ENCODE measurements around the gene AOC1. TPM values are rescaled to one million over a fixed set of nuclear protein-coding genes. Genes with fewer than 3 reads are reported as not detected.
"Not testable (repeated sequence)": the region's sequence is repeated elsewhere in the genome, so short reads cannot be mapped to it uniquely, and the experiment has no call there.

AOC1 gene
- total and polyA plus RNA-seq, 12 donors, result 0.04 to 1.2 (median 0.32) TPM; not detected in 3

DNA sequence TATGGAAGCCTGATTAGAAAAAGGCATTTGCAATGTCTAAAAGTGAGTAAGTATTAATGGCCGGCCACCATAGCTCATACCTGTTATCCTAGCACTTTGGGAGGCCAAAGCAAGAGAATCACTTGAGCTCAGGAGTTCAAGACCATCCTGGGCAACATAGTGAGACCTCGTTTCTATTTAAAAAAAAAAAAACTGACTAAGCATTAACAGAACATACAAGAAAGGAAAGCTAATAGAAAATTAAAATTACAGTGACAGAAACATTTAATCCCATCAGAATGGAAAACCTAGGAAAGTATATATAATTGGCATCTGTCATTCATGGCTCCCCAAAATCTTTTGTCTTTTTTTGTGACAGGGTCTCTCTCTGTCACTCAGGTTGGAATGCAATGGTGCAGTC, 55.9 kb downstream of the AOC1 start:
- 77 to 84% methylated on average over 2 of the region's 2 CpGs for WGBS, 2 donors
- no peak for ATAC-seq
- no peaks in the 10 kb centered on the region for H3K9me3 ChIP-seq
- H3K27ac ChIP-seq, result no peak overlapping the region
- peaks cover 0 to 44% (median 11%) of the 10 kb centered on the region in 7 donors for H3K27me3 ChIP-seq
- H3K4me3 ChIP-seq, result no peak overlapping the region
- TF ChIP-seq, protein P1, sequence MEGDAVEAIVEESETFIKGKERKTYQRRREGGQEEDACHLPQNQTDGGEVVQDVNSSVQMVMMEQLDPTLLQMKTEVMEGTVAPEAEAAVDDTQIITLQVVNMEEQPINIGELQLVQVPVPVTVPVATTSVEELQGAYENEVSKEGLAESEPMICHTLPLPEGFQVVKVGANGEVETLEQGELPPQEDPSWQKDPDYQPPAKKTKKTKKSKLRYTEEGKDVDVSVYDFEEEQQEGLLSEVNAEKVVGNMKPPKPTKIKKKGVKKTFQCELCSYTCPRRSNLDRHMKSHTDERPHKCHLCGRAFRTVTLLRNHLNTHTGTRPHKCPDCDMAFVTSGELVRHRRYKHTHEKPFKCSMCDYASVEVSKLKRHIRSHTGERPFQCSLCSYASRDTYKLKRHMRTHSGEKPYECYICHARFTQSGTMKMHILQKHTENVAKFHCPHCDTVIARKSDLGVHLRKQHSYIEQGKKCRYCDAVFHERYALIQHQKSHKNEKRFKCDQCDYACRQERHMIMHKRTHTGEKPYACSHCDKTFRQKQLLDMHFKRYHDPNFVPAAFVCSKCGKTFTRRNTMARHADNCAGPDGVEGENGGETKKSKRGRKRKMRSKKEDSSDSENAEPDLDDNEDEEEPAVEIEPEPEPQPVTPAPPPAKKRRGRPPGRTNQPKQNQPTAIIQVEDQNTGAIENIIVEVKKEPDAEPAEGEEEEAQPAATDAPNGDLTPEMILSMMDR (IDR thresholded peaks at IDR 0.05), result no peak
- intact Hi-C loops (cut with DNase I), result loop anchor here in 1 of 10 donors (10.0 kb wide), 1 partner anchor 47 kb away; no protein-coding TSS in a partner anchor
- H3K36me3 ChIP-seq, result no peaks in the 10 kb centered on the region
- no peak for DNase-seq
- peaks cover 0 to 13% (median 7%) of the 10 kb centered on the region in 9 donors for H3K4me1 ChIP-seq

GRCh38 chr7:150909200-150909995, 57.1 kb downstream of the AOC1 start:
- 76% methylated on average over 8 of the region's 8 CpGs for WGBS, 2 donors
- Histone ChIP-seq H3K4me3 (no peak overlapping the region), H3K27me3 (peaks cover 0 to 41% (median 11%) of the 10 kb centered on the region in 7 donors), H3K27ac (no peak overlapping the region), H3K4me1 (peaks cover 0 to 2% (median 0%) of the 10 kb centered on the region in 9 donors), H3K9me3 (no peaks in the 10 kb centered on the region), H3K36me3 (no peaks in the 10 kb centered on the region)
- intact Hi-C loops (cut with DNase I), result loop anchor here in 1 of 10 donors (10.0 kb wide), 1 partner anchor 45 kb away; no protein-coding TSS in a partner anchor
- DNase-seq (no peak), ATAC-seq (no peak)
- TF ChIP-seq, protein P1 (IDR thresholded peaks at IDR 0.05), result no peak

DNA sequence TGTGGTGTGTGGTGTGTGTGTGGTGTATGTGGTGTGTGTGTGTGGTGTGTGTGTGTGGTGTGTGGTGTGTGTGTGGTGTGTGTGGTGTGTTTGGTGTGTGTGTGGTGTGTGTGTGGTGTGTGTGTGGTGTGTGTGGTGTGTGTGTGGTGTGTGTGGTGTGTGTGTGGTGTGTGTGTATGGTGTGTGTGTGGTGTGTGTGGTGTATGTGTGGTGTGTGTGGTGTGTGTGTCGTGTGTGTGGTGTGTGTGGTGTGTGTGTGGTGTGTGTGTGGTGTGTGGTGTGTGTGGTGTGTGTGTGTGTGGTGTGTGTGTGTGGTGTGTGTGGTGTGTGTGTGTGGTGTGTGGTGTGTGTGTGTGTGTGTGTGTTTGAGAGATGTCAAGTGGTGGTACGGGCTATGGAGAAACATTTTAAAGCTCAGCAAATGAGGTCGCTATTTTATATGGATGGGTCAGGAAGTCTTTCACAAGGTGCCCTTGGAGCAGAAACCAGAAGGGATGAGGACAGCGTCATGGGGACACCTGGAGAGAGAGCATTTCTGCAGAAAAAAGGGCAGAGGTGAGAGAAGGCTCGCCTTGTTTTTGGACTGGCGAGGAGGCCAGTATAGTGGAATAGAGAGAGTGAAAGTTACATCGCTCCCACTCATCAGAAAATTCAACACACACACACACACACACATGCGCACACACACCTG, 58.1 kb downstream of the AOC1 start:
- H3K36me3 ChIP-seq; DNase-seq; ATAC-seq; intact Hi-C loops (cut with DNase I); H3K4me1 ChIP-seq; H3K9me3 ChIP-seq; H3K4me3 ChIP-seq; H3K27ac ChIP-seq: not testable (repeated sequence)
- H3K27me3 ChIP-seq, result peaks cover 0 to 31% (median 10%) of the 10 kb centered on the region in 7 donors
- WGBS, 2 donors, result 75% methylated on average over 8 of the region's 8 CpGs

DNA sequence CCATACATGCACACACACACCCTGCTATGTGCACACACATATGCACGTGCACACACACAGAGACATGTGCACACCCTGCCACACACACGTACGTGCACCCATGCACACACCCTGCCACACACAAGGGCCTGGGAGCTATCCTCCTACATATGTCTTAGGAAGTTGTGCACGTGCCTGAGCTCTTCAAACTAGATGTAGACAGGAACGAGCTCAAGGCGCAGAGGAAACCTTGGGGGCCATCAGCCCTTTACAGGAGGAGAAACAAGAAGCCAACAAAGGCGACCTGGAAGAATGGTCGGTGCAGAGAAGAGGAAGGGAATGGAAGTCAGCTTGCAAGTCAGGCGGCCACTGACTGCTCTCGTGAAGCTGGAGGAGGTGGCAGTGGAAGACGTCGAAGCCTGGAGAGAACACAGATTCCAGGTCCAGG, 58.7 kb downstream of the AOC1 start:
- WGBS, 2 donors, result 54 to 63% methylated on average over 12 of the region's 12 CpGs
- DNase-seq, result no peak
- H3K9me3 ChIP-seq, result no peaks in the 10 kb centered on the region
- TF ChIP-seq, protein P1 (IDR thresholded peaks at IDR 0.05), result no peak
- H3K36me3 ChIP-seq, result no peaks in the 10 kb centered on the region
- H3K4me3 ChIP-seq, result no peak overlapping the region
- no peak overlapping the region for H3K27ac ChIP-seq
- H3K27me3 ChIP-seq, result peaks cover 0 to 26% (median 8%) of the 10 kb centered on the region in 7 donors
- intact Hi-C loops (cut with DNase I), result no loop called here
- no peaks in the 10 kb centered on the region for H3K4me1 ChIP-seq
- ATAC-seq, result no peak

Other genes with a start within 250 kb of the AOC1 start
- gene GIMAP6, start 220.1 kb upstream of the AOC1 start, total RNA-seq, result 10 to 100 TPM; 13.7 to 42.9 (median 25.5) TPM
- 10 to 100 TPM; 20.2 to 24.3 TPM for gene GIMAP6, start 220.1 kb upstream of the AOC1 start, polyA plus RNA-seq
- 10 to 100 TPM in 1 of 10 donors, 1 to 10 TPM in 9; 2.1 to 17.5 (median 4.6) TPM for gene GIMAP2, start 166.8 kb upstream of the AOC1 start, total RNA-seq
- gene GIMAP2, start 166.8 kb upstream of the AOC1 start, polyA plus RNA-seq, result 1 to 10 TPM; 5.3 to 5.8 TPM
- 10 to 100 TPM in 1 of 10 donors, 1 to 10 TPM in 9; 2.4 to 11.2 (median 4.3) TPM for gene GIMAP1, start 135.9 kb upstream of the AOC1 start, total RNA-seq
- gene GIMAP1, start 135.9 kb upstream of the AOC1 start, polyA plus RNA-seq, result 10 to 100 TPM in 1 of 2 donors, 1 to 10 TPM in 1; 8.4 to 11.0 TPM
- gene GIMAP5, start 115.1 kb upstream of the AOC1 start, total RNA-seq, result 10 to 100 TPM in 7 of 10 donors, 1 to 10 TPM in 3; 6.5 to 27.2 (median 11.8) TPM
- gene GIMAP5, start 115.1 kb upstream of the AOC1 start, polyA plus RNA-seq, result 10 to 100 TPM; 22.9 to 35.0 TPM
- gene TMEM176B, start 52.2 kb upstream of the AOC1 start, total RNA-seq, result 100 to 1,000 TPM in 2 of 10 donors, 10 to 100 TPM in 8; 19.6 to 149 (median 52.6) TPM
- 10 to 100 TPM; 15.9 to 24.8 TPM for gene TMEM176B, start 52.2 kb upstream of the AOC1 start, polyA plus RNA-seq
- 10 to 100 TPM; 12.1 to 86.6 (median 22.2) TPM for gene TMEM176A, start 51.7 kb upstream of the AOC1 start, total RNA-seq
- gene TMEM176A, start 51.7 kb upstream of the AOC1 start, polyA plus RNA-seq, result 10 to 100 TPM; 16.8 to 19.2 TPM
- gene KCNH2, start 125.8 kb downstream of the AOC1 start, total RNA-seq, result 100 to 1,000 TPM in 1 of 10 donors, 10 to 100 TPM in 9; 63.2 to 126 (median 78.4) TPM
- 10 to 100 TPM; 50.2 to 99.9 TPM for gene KCNH2, start 125.8 kb downstream of the AOC1 start, polyA plus RNA-seq
- 10 to 100 TPM in 9 of 10 donors, 1 to 10 TPM in 1; 10.0 to 53.3 (median 13.3) TPM for gene NOS3, start 138.5 kb downstream of the AOC1 start, total RNA-seq
- 10 to 100 TPM; 11.1 to 25.5 TPM for gene NOS3, start 138.5 kb downstream of the AOC1 start, polyA plus RNA-seq
- gene ATG9B, start 172.0 kb downstream of the AOC1 start, total RNA-seq, result under 1 TPM in 3 of 10 donors, not detected in 7; 0.09 to 0.39 (median 0.10) TPM
- under 1 TPM; 0.45 to 0.59 TPM for gene ATG9B, start 172.0 kb downstream of the AOC1 start, polyA plus RNA-seq
- 10 to 100 TPM; 20.9 to 32.4 (median 24.6) TPM for gene ABCB8, start 175.9 kb downstream of the AOC1 start, total RNA-seq
- gene ABCB8, start 175.9 kb downstream of the AOC1 start, polyA plus RNA-seq, result 10 to 100 TPM; 16.7 to 42.2 TPM
- gene ASIC3, start 196.0 kb downstream of the AOC1 start, total RNA-seq, result 10 to 100 TPM in 1 of 10 donors, 1 to 10 TPM in 9; 3.2 to 12.5 (median 5.6) TPM
- 10 to 100 TPM in 1 of 2 donors, 1 to 10 TPM in 1; 3.7 to 38.8 TPM for gene ASIC3, start 196.0 kb downstream of the AOC1 start, polyA plus RNA-seq
- 10 to 100 TPM in 1 of 10 donors, 1 to 10 TPM in 9; 5.2 to 11.3 (median 7.8) TPM for gene CDK5, start 205.4 kb downstream of the AOC1 start, total RNA-seq
- 1 to 10 TPM; 5.0 to 7.7 TPM for gene CDK5, start 205.4 kb downstream of the AOC1 start, polyA plus RNA-seq
- 10 to 100 TPM; 36.0 to 80.5 (median 47.6) TPM for gene SLC4A2, start 207.1 kb downstream of the AOC1 start, total RNA-seq
- gene SLC4A2, start 207.1 kb downstream of the AOC1 start, polyA plus RNA-seq, result 100 to 1,000 TPM; 101 to 109 TPM
- 100 to 1,000 TPM in 1 of 10 donors, 10 to 100 TPM in 9; 65.0 to 107 (median 75.6) TPM for gene FASTK, start 228.3 kb downstream of the AOC1 start, total RNA-seq
- 100 to 1,000 TPM in 1 of 2 donors, 10 to 100 TPM in 1; 82.7 to 246 TPM for gene FASTK, start 228.3 kb downstream of the AOC1 start, polyA plus RNA-seq
- 10 to 100 TPM; 18.5 to 40.3 (median 23.4) TPM for gene TMUB1, start 231.0 kb downstream of the AOC1 start, total RNA-seq
- 10 to 100 TPM; 79.4 to 88.2 TPM for gene TMUB1, start 231.0 kb downstream of the AOC1 start, polyA plus RNA-seq
- gene AGAP3, start 234.0 kb downstream of the AOC1 start, total RNA-seq, result 10 to 100 TPM; 40.5 to 93.4 (median 50.3) TPM
- 10 to 100 TPM; 40.2 to 67.5 TPM for gene AGAP3, start 234.0 kb downstream of the AOC1 start, polyA plus RNA-seq

Data from heart right ventricle (tissue), 16 donors.